ENCODE data around the gene TEC. TPM values are rescaled to one million over a fixed set of nuclear protein-coding genes. Genes with fewer than 3 reads are reported as not detected.
"Not testable (repeated sequence)": the region's sequence is repeated elsewhere in the genome, so short reads cannot be mapped to it uniquely, and the experiment has no call there.

TEC gene
- total RNA-seq, 1 donor from 2014 or later, result 3.1 TPM

GRCh38 chr4:48212165-48212564 lies 57.5 kb downstream of the TEC start:
- intact Hi-C loops (cut with DNase I), result no loop called here
- no peak for DNase-seq (ENCODE audit: low spot score)

- no peak for DNase-seq (ENCODE audit: low spot score)
- intact Hi-C loops (cut with DNase I), result no loop called here
Measured at GRCh38 chr4:48210966-48211328, 58.7 kb downstream of the TEC start.

GRCh38 chr4:48205626-48206025 lies 64.0 kb downstream of the TEC start:
- no peak for DNase-seq (ENCODE audit: low spot score)
- intact Hi-C loops (cut with DNase I), result no loop called here

GRCh38 chr4:48205107-48205506 lies 64.5 kb downstream of the TEC start:
- no peak for DNase-seq (ENCODE audit: low spot score)
- intact Hi-C loops (cut with DNase I), result no loop called here

GRCh38 chr4:48203819-48204218 lies 65.8 kb downstream of the TEC start:
- intact Hi-C loops (cut with DNase I), result no loop called here
- no peak for DNase-seq (ENCODE audit: low spot score)

- intact Hi-C loops (cut with DNase I), result no loop called here
- DNase-seq (ENCODE audit: low spot score), result no peak
Measured at GRCh38 chr4:48197643-48198237, 71.9 kb downstream of the TEC start.

GRCh38 chr4:48196758-48197504 lies 72.7 kb downstream of the TEC start:
- DNase-seq (ENCODE audit: low spot score), result no peak
- intact Hi-C loops (cut with DNase I), result no loop called here

GRCh38 chr4:48195853-48196252 lies 73.8 kb downstream of the TEC start:
- intact Hi-C loops (cut with DNase I), result no loop called here

GRCh38 chr4:48195374-48195773 lies 74.3 kb downstream of the TEC start:
- no peak for DNase-seq (ENCODE audit: low spot score)
- intact Hi-C loops (cut with DNase I), result no loop called here

More at GRCh38 chr4:48195853-48196252, 73.8 kb downstream of the TEC start:
- DNase-seq (ENCODE audit: low spot score), result no peak

GRCh38 chr4:48194971-48195370 lies 74.7 kb downstream of the TEC start:
- no peak for DNase-seq (ENCODE audit: low spot score)

GRCh38 chr4:48193921-48194468 lies 75.6 kb downstream of the TEC start:
- no peak for DNase-seq (ENCODE audit: low spot score)
- intact Hi-C loops (cut with DNase I), result no loop called here

More at GRCh38 chr4:48194971-48195370, 74.7 kb downstream of the TEC start:
- intact Hi-C loops (cut with DNase I), result no loop called here

GRCh38 chr4:48193096-48193836 lies 76.4 kb downstream of the TEC start:
- DNase-seq (ENCODE audit: low spot score), result no peak
- intact Hi-C loops (cut with DNase I), result no loop called here

- intact Hi-C loops (cut with DNase I), result no loop called here
- no peak for DNase-seq (ENCODE audit: low spot score)
Measured at GRCh38 chr4:48191758-48192157, 77.9 kb downstream of the TEC start.

- DNase-seq (ENCODE audit: low spot score), result no peak
- intact Hi-C loops (cut with DNase I), result no loop called here
Measured at GRCh38 chr4:48190839-48191238, 78.8 kb downstream of the TEC start.

- DNase-seq (ENCODE audit: low spot score), result no peak
- intact Hi-C loops (cut with DNase I), result no loop called here
Measured at GRCh38 chr4:48189731-48190130, 79.9 kb downstream of the TEC start.

GRCh38 chr4:48188390-48188789 lies 81.2 kb downstream of the TEC start:
- intact Hi-C loops (cut with DNase I), result no loop called here

GRCh38 chr4:48187813-48188212 lies 81.8 kb downstream of the TEC start:
- no peak for DNase-seq (ENCODE audit: low spot score)
- intact Hi-C loops (cut with DNase I), result no loop called here

More at GRCh38 chr4:48188390-48188789, 81.2 kb downstream of the TEC start:
- no peak for DNase-seq (ENCODE audit: low spot score)

GRCh38 chr4:48187066-48187465 lies 82.6 kb downstream of the TEC start:
- intact Hi-C loops (cut with DNase I); DNase-seq (ENCODE audit: low spot score): not testable (repeated sequence)

GRCh38 chr4:48186394-48186793 lies 83.2 kb downstream of the TEC start:
- intact Hi-C loops (cut with DNase I); DNase-seq (ENCODE audit: low spot score): not testable (repeated sequence)

GRCh38 chr4:48184882-48185281 lies 84.8 kb downstream of the TEC start:
- intact Hi-C loops (cut with DNase I), result no loop called here
- no peak for DNase-seq (ENCODE audit: low spot score)

Measured in cardiac septum (tissue), 1 donor.